PC-9 (cell line): Measurements from ENCODE around the gene MED19. TPM values are rescaled to one million over a fixed set of nuclear protein-coding genes. Genes with fewer than 3 reads are reported as not detected.
"Not testable (repeated sequence)": the region's sequence is repeated elsewhere in the genome, so short reads cannot be mapped to it uniquely, and the experiment has no call there.

Source experiments
- BruUV-seq: library from RNA; stranded (reverse); fragments of 400-500 nt; replicated peaks from 2 replicates; lab custom pipeline; 2021; lab: Mats Ljungman, UMichigan
- CTCF ChIA-PET: fragments of 300-600 bp; sonication (Branson Sonifier 250); formaldehyde crosslinking; loops from one replicate; lab custom pipeline; 2022; ENCODE audit warnings: antibody characterized with exemption; lab: Charles Lee
- POLR2A ChIA-PET: fragments of 300-600 bp; sonication (Branson Sonifier 250); formaldehyde crosslinking; loops from one replicate; lab custom pipeline; 2022; ENCODE audit warnings: antibody characterized with exemption; ENCODE audit not compliant: unreplicated experiment; lab: Charles Lee
- DNase-seq, 2 experiments: peaks; one replicate each; pipeline versions ENCODE4 v3.0.0 to v3.0.0-alpha.2; 2015 to 2022; ENCODE audit warnings: mixed read lengths in 1 of 2
- H2AFZ ChIP-seq: fragments of 200-600 bp; sonication (generic); 2 replicates; pipeline ENCODE4 v1.8.1; 2017; ENCODE audit warnings: antibody characterized with exemption
- H3F3A ChIP-seq: fragments of 200-600 bp; sonication (generic); 2 replicates; pipeline ENCODE4 v1.8.1; 2017; ENCODE audit warnings: antibody characterized with exemption, mild to moderate bottlenecking, low read depth; ENCODE audit not compliant: insufficient read depth
- H3K27ac ChIP-seq: fragments of 200-600 bp; sonication (generic); 2 replicates; pipeline ENCODE4 v1.6.1; 2016; ENCODE audit warnings: mixed run types
- H3K27me3 ChIP-seq: fragments of 200-600 bp; sonication (generic); 2 replicates; pipeline ENCODE4 v1.6.1; 2016; ENCODE audit warnings: low read depth, mixed run types; ENCODE audit not compliant: insufficient read depth
- H3K36me3 ChIP-seq: fragments of 200-600 bp; sonication (generic); 2 replicates; pipeline ENCODE4 v1.6.1; 2016; ENCODE audit warnings: low read depth, mixed run types
- H3K4me1 ChIP-seq: fragments of 200-600 bp; sonication (generic); replicated peaks from 2 replicates; pipeline ENCODE4 v1.6.1; 2016; ENCODE audit warnings: mixed run types; ENCODE audit not compliant: insufficient read depth
- H3K4me2 ChIP-seq: fragments of 200-600 bp; sonication (generic); 2 replicates; pipeline ENCODE4 v1.6.1; 2017; ENCODE audit warnings: mixed run types
- H3K4me3 ChIP-seq: fragments of 200-600 bp; sonication (generic); 2 replicates; pipeline ENCODE4 v1.6.1; 2016; ENCODE audit warnings: mixed run types
- H3K79me2 ChIP-seq: fragments of 200-600 bp; sonication (generic); 2 replicates; pipeline ENCODE4 v1.6.1; 2017; ENCODE audit warnings: low read depth, mixed run types
- H3K9me2 ChIP-seq: fragments of 200-600 bp; sonication (generic); 2 replicates; pipeline ENCODE4 v1.8.1; 2017; ENCODE audit warnings: mild to moderate bottlenecking; ENCODE audit not compliant: insufficient read depth
- H3K9me3 ChIP-seq: fragments of 200-600 bp; sonication (generic); 2 replicates; pipeline ENCODE4 v1.8.1; 2016; ENCODE audit warnings: low read depth; ENCODE audit not compliant: insufficient read depth
- H4K20me1 ChIP-seq: fragments of 200-600 bp; sonication (generic); 2 replicates; pipeline ENCODE4 v1.8.1; 2017; ENCODE audit not compliant: insufficient read depth
- CTCF ChIP-seq: fragments of 200-600 bp; sonication (generic); conservative IDR thresholded peaks from 2 replicates; pipeline ENCODE4 v1.6.1; 2017; ENCODE audit warnings: mixed run types, antibody characterized with exemption, mild to moderate bottlenecking, moderate library complexity
- EZH2 ChIP-seq: fragments of 200-600 bp; sonication (generic); IDR thresholded peaks from 2 replicates; pipeline ENCODE4 v1.8.0; 2017; ENCODE audit warnings: antibody characterized with exemption, low read depth
- intact Hi-C: fragments of 100-400 bp; cut with micrococcal nuclease; formaldehyde crosslinking; loops from one replicate; pipeline ENCODE4 v1.10.0; 2022; ENCODE audit not compliant: unreplicated experiment
- total RNA-seq: library from RNA; stranded (reverse); gene quantifications from 2 replicates; pipeline ENCODE4 v1.2.3, GENCODE V29; 2021

Gene MED19
- total RNA-seq, 1 experiment from 2014 or later, result 26.9 TPM

GRCh38 chr11:57712256-57713150, 488 bp upstream of the MED19 start, which contains the start of gene TMX2:
TSS of gene TMX2 (plus strand) at chr11:57712593. CDS start at chr11:57712619, 26 bp downstream.
- Histone ChIP-seq H4K20me1 (peaks cover 16% of the 10 kb centered on the region; the same call in 1 of the 2 replicates), H3K36me3 (0 out of 2 replicates have a peak, but pooled peaks cover 9% of the 10 kb centered on the region), H3K4me3 (peak within 1 kb of the TSS; percentile 97), H3K4me1 (peaks cover 25% of the 10 kb centered on the region), H3K9me3 (no peaks in the 10 kb centered on the region), H3K27me3 (no peaks in the 10 kb centered on the region), H3K4me2 (peak within 1 kb of the TSS; percentile 99), H3K27ac (peak within 1 kb of the TSS; percentile 75), H3K79me2 (peaks cover 55% of the 10 kb centered on the region), H3F3A (peaks cover 23% of the 10 kb centered on the region; the same call in 1 of the 2 replicates), H3K9me2 (no peaks in the 10 kb centered on the region), H2AFZ (peak within 1 kb of the TSS; percentile 84)
- TSS peak; percentile 61 for BruUV-seq
- CTCF ChIA-PET, result interaction anchor here (0.6 to 1.2 kb wide), 4 partner anchors 49 to 88 kb away, joined by 3 to 9 read pairs (median 7); no protein-coding TSS in a partner anchor
- POLR2A ChIA-PET, result interaction anchor here (0.6 to 1.1 kb wide), 15 partner anchors 9 to 1968 kb away, joined by 3 to 25 read pairs (median 4); partner anchors contain the start of gene SELENOH
- intact Hi-C loops, result loop anchor here (1.0 to 2.0 kb wide), 7 partner anchors 21 to 866 kb away; partner anchors contain the start of genes CTNND1, SELENOH and TIMM10
- DNase-seq, result peak; percentile 94 to 100
- TF ChIP-seq CTCF, result no peak
- TF ChIP-seq EZH2, result no peak

DNA sequence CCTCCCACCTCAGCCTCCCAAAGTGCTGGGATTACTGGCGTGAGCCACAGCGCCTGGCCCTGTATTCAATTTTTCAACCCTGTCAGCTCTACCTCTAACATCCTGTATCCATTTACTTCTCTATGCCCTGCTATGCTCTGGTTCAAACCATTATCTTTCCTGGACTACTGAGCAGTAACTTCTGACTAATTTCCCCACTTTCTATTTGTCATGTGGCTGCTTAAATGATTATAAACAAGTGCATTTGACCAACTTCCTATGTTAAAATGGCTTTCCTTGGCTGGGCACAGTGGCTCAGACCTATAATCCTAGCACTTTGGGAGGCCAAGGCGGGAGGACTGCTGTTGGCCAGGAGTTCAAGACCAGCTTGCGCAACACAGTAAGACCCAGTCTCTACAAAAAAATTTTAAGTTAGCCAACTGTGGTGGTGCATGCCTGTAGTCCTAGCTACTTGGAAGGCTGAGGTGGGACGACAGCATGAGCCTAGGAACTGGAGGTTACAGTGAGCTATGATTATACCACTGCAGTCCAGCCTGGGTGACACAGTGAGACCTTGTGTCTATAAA, 2.1 kb downstream of the MED19 start:
- no peaks in the 10 kb centered on the region for H3K27me3 ChIP-seq
- peaks cover 14% of the 10 kb centered on the region for H4K20me1 ChIP-seq
- no peak overlapping the region for H3K27ac ChIP-seq
- 0 out of 2 replicates have a peak, but pooled peaks cover 9% of the 10 kb centered on the region for H3K36me3 ChIP-seq
- no peaks in the 10 kb centered on the region for H3K9me3 ChIP-seq
- ChIA-PET POLR2A (interaction anchor here (0.6 kb wide), 1 partner anchor 51 kb away, joined by 3 read pairs; the partner anchor contains the start of gene CTNND1), CTCF (interaction anchor here (0.7 kb wide), 2 partner anchors 49 to 111 kb away, joined by 3 to 5 read pairs; no protein-coding TSS in a partner anchor)
- no peak overlapping the region for H3K4me3 ChIP-seq
- BruUV-seq, result no TSS peak
- intact Hi-C loops, result no loop called here
- H3K9me2 ChIP-seq, result no peaks in the 10 kb centered on the region
- TF ChIP-seq EZH2 (no peak), CTCF (no peak)
- peaks cover 50% of the 10 kb centered on the region for H3K79me2 ChIP-seq
- no peak overlapping the region for H3K4me2 ChIP-seq
- DNase-seq, result no peak
- peaks cover 33% of the 10 kb centered on the region for H3F3A ChIP-seq
- no peak overlapping the region for H2AFZ ChIP-seq
- peaks cover 25% of the 10 kb centered on the region for H3K4me1 ChIP-seq

GRCh38 chr11:57705432-57705831, 6.6 kb downstream of the MED19 start:
- H3K79me2 ChIP-seq, result peaks cover 16% of the 10 kb centered on the region
- not testable (repeated sequence) for H3K27me3 ChIP-seq

More at GRCh38 chr11:57705432-57705831, 6.6 kb downstream of the MED19 start:
- intact Hi-C loops, H3K27ac ChIP-seq, H4K20me1 ChIP-seq, H3K4me1 ChIP-seq, H3K4me3 ChIP-seq, H3K9me3 ChIP-seq, H3K9me2 ChIP-seq, DNase-seq, BruUV-seq, H3K4me2 ChIP-seq, H2AFZ ChIP-seq: not testable (repeated sequence)
- H3K36me3 ChIP-seq, result peaks cover 28% of the 10 kb centered on the region
- POLR2A ChIA-PET, result interaction anchor here (0.7 kb wide), 1 partner anchor 22 kb away, joined by 5 read pairs; no protein-coding TSS in a partner anchor
- H3F3A ChIP-seq, result peaks cover 45% of the 10 kb centered on the region
- CTCF ChIA-PET, result interaction anchor here (1.1 kb wide), 1 partner anchor 28 kb away, joined by 11 read pairs; no protein-coding TSS in a partner anchor
